HT-29 (cell line): ENCODE data around the gene RPS19. TPM values are rescaled to one million over a fixed set of nuclear protein-coding genes. Genes with fewer than 3 reads are reported as not detected.

ENCODE experiments used
- DNase-seq: peaks from one replicate; pipeline ENCODE4 v3.0.0-alpha.2; 2015; ENCODE audit warnings: low spot score
- small RNA-seq: library from RNA; depleted of rRNA; stranded (forward); fragments of <200 nt; gene quantifications from one replicate; pipeline ENCODE3, GENCODE V24; 2014
- total RNA-seq: library from RNA; depleted of rRNA; stranded (reverse); fragments of >200 nt; shearing (Covaris generic); gene quantifications from 2 replicates; pipeline ENCODE4 v1.2.3, GENCODE V29; 2014; rRNA removed

The RPS19 gene
- total RNA-seq, 1 experiment from 2014 or later = 4,557 TPM

GRCh38 chr19:41915021-41915775 lies 55.1 kb downstream of the RPS19 start:
- no peak for DNase-seq

GRCh38 chr19:41915776-41916414 lies 55.8 kb downstream of the RPS19 start:
- no peak for DNase-seq

- no peak for DNase-seq
These were observed 57.6 kb downstream of the RPS19 start for GRCh38 chr19:41917676-41918075.

GRCh38 chr19:41918095-41918494 lies 58.0 kb downstream of the RPS19 start:
- no peak for DNase-seq

GRCh38 chr19:41918653-41919244 lies 58.7 kb downstream of the RPS19 start:
- DNase-seq = no peak

- no peak for DNase-seq
These were observed 60.1 kb downstream of the RPS19 start for GRCh38 chr19:41919948-41920712.

GRCh38 chr19:41920882-41921576 lies 61.0 kb downstream of the RPS19 start:
- DNase-seq = no peak

GRCh38 chr19:41921577-41922576 lies 61.8 kb downstream of the RPS19 start:
- no peak for DNase-seq

Small RNAs within 50 kb of the gene (small RNA-seq; reads per million reads assigned to genes)
- not detected for gene MIR6797

Other genes starting within 250 kb of the RPS19 start
- not detected in 2 replicates for gene CEACAM4, start 233.2 kb upstream of the RPS19 start, total RNA-seq
- gene CEACAM7, start 172.0 kb upstream of the RPS19 start, total RNA-seq = 0.92 TPM in 1 of 2 replicates, not detected in the other
- 3.2 and 3.8 TPM in 2 replicates for gene CEACAM5, start 151.6 kb upstream of the RPS19 start, total RNA-seq
- 11.0 and 13.4 TPM in 2 replicates for gene CEACAM6, start 104.7 kb upstream of the RPS19 start, total RNA-seq
- not detected in 2 replicates for gene CEACAM3, start 63.7 kb upstream of the RPS19 start, total RNA-seq
- gene LYPD4, start 15.6 kb upstream of the RPS19 start, total RNA-seq = not detected in 2 replicates
- gene DMRTC2, start 15.2 kb upstream of the RPS19 start, total RNA-seq = not detected in 2 replicates
- 0.81 and 1.4 TPM in 2 replicates for gene CD79A, start 17.0 kb downstream of the RPS19 start, total RNA-seq
- 189 and 199 TPM in 2 replicates for gene ARHGEF1, start 22.9 kb downstream of the RPS19 start, total RNA-seq
- 0.39 and 0.64 TPM in 2 replicates for gene ERFL, start 68.2 kb downstream of the RPS19 start, total RNA-seq
- 232 and 234 TPM in 2 replicates for gene RABAC1, start 99.1 kb downstream of the RPS19 start, total RNA-seq
- gene ATP1A3, start 134.0 kb downstream of the RPS19 start, total RNA-seq = 0.10 and 0.66 TPM in 2 replicates
- 0.21 TPM in 1 of 2 replicates, not detected in the other for gene GRIK5, start 210.0 kb downstream of the RPS19 start, total RNA-seq
- 44.5 and 48.5 TPM in 2 replicates for gene ZNF574, start 215.9 kb downstream of the RPS19 start, total RNA-seq